ENCODE measurements around the gene ASB10. TPM values are rescaled to one million over a fixed set of nuclear protein-coding genes. Genes with fewer than 3 reads are reported as not detected.

The ASB10 gene
- total and polyA plus RNA-seq, 2 of the 13 experiments (the other 11 are each of a cell fraction or from before 2014, with no cell fraction given): not detected

DNA sequence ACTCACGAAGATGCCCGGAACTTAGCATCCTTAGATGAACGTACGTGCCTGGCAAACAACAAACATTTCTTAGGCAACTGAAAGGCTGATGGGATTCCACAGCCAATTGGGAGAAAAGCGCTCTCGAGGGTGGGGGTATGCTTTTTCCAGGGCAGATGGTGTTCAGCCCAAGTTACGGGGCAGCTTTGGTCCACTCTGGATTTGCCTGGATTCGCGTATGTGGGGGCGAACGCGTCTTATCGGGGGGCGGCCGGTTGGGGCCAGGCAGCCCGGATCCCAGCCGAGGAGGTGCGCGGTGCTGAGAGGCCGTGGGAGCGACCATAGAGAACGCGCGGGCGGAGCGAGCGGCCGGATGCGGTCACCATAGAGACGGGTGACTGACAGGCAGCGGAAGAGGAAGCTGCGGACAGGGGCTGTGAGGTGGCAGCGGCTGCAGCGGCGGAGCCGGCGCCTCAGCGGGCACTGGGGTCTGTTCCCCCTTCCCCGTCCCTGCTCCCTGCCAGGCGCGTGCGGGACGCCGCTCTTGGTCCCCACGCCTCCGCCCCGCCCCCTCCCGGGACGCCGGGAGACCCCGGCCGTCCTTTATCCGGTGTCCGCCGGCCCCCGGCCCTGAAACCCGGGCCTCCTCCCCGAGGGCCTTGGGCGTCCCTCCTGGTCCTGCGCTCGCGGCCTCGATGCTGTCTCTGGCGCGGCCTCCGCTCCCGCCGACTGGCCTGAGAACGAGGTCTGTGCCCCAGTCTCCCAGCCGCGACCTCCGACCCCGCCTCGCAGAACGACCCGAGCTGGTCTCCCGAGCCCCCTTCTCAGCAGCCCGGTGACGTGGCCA, 45.3 kb upstream of the ASB10 start, which contains the start of gene CHPF2 (continued):
- TF ChIP-seq ADNP (CRISPR knock-in tag; IDR thresholded peaks at IDR 0.05): no peak
- no peak for TF ChIP-seq ZNF644 (CRISPR knock-in tag; IDR thresholded peaks at IDR 0.05; ENCODE audit: low read depth)
- no peak for TF ChIP-seq FOXJ3 (CRISPR knock-in tag; IDR thresholded peaks at IDR 0.05; ENCODE audit: borderline replicate concordance)
- peak; percentile 56; the same call in 1 of the 2 replicates for TF ChIP-seq FOXK1 (CRISPR knock-in tag; IDR thresholded peaks at IDR 0.05; ENCODE audit: borderline replicate concordance, low read depth)
- TF ChIP-seq POLR2AphosphoS2 (IDR thresholded peaks at IDR 0.05; ENCODE audit: low read depth, low read length): no peak
- TF ChIP-seq ZNF329 (CRISPR knock-in tag; IDR thresholded peaks at IDR 0.05; ENCODE audit: low read depth): no peak
- TF ChIP-seq TBP (CRISPR knock-in tag; IDR thresholded peaks at IDR 0.05): no peak
- no peak for TF ChIP-seq ZSCAN30 (CRISPR knock-in tag; IDR thresholded peaks at IDR 0.05)
- peak; percentile 74 for TF ChIP-seq KDM2A (CRISPR knock-in tag; IDR thresholded peaks at IDR 0.05; ENCODE audit: borderline replicate concordance, low read depth)
- no peak for TF ChIP-seq RCOR2 (CRISPR knock-in tag; IDR thresholded peaks at IDR 0.05)
- peak; percentile 89 for TF ChIP-seq PHF20 (CRISPR knock-in tag; IDR thresholded peaks at IDR 0.05)
- TF ChIP-seq JUN (CRISPR knock-in tag; IDR thresholded peaks at IDR 0.05): no peak
- no peak for TF ChIP-seq ZNF496 (CRISPR knock-in tag; IDR thresholded peaks at IDR 0.05; ENCODE audit: insufficient replicate concordance)
- TF ChIP-seq ZKSCAN8 (CRISPR knock-in tag; IDR thresholded peaks at IDR 0.05; ENCODE audit: borderline replicate concordance): no peak
- TF ChIP-seq ZNF232 (CRISPR knock-in tag; IDR thresholded peaks at IDR 0.05; ENCODE audit: borderline replicate concordance): no peak; the same call in 1 of the 2 replicates
- TF ChIP-seq ZNF101 (CRISPR knock-in tag; IDR thresholded peaks at IDR 0.05; ENCODE audit: borderline replicate concordance, low read depth): no peak
- TF ChIP-seq, protein P1, sequence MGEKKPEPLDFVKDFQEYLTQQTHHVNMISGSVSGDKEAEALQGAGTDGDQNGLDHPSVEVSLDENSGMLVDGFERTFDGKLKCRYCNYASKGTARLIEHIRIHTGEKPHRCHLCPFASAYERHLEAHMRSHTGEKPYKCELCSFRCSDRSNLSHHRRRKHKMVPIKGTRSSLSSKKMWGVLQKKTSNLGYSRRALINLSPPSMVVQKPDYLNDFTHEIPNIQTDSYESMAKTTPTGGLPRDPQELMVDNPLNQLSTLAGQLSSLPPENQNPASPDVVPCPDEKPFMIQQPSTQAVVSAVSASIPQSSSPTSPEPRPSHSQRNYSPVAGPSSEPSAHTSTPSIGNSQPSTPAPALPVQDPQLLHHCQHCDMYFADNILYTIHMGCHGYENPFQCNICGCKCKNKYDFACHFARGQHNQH (CRISPR knock-in tag; IDR thresholded peaks at IDR 0.05): 0 out of 2 replicates have a peak, but pooled peaks have one; percentile 33
- TF ChIP-seq PHB2 (IDR thresholded peaks at IDR 0.05; ENCODE audit: partially characterized antibody): no peak
- TF ChIP-seq, protein P2, sequence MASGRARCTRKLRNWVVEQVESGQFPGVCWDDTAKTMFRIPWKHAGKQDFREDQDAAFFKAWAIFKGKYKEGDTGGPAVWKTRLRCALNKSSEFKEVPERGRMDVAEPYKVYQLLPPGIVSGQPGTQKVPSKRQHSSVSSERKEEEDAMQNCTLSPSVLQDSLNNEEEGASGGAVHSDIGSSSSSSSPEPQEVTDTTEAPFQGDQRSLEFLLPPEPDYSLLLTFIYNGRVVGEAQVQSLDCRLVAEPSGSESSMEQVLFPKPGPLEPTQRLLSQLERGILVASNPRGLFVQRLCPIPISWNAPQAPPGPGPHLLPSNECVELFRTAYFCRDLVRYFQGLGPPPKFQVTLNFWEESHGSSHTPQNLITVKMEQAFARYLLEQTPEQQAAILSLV (CRISPR knock-in tag; IDR thresholded peaks at IDR 0.05; ENCODE audit: borderline replicate concordance): no peak
- no peak for TF ChIP-seq NFIB (CRISPR knock-in tag; IDR thresholded peaks at IDR 0.05; ENCODE audit: borderline replicate concordance)
- TF ChIP-seq IKZF1 (IDR thresholded peaks at IDR 0.05): no peak
- TF ChIP-seq ZNF713 (CRISPR knock-in tag; IDR thresholded peaks at IDR 0.05): no peak
- no peak for TF ChIP-seq ZBTB38 (CRISPR knock-in tag; IDR thresholded peaks at IDR 0.05)
- TF ChIP-seq, protein P3, sequence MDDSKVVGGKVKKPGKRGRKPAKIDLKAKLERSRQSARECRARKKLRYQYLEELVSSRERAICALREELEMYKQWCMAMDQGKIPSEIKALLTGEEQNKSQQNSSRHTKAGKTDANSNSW (CRISPR knock-in tag; IDR thresholded peaks at IDR 0.05; ENCODE audit: borderline replicate concordance): no peak
- TF ChIP-seq ZNF792 (CRISPR knock-in tag; IDR thresholded peaks at IDR 0.05): peak; percentile 81; the same call in 1 of the 2 replicates
- no peak for TF ChIP-seq ZNF724P (CRISPR knock-in tag; IDR thresholded peaks at IDR 0.05; ENCODE audit: borderline replicate concordance)
- TF ChIP-seq, protein P4, sequence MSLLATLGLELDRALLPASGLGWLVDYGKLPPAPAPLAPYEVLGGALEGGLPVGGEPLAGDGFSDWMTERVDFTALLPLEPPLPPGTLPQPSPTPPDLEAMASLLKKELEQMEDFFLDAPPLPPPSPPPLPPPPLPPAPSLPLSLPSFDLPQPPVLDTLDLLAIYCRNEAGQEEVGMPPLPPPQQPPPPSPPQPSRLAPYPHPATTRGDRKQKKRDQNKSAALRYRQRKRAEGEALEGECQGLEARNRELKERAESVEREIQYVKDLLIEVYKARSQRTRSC (CRISPR knock-in tag; IDR thresholded peaks at IDR 0.05; ENCODE audit: low read depth): no peak
- no peak for TF ChIP-seq ZNF746 (CRISPR knock-in tag; IDR thresholded peaks at IDR 0.05)
- no peak for TF ChIP-seq ZKSCAN5 (CRISPR knock-in tag; IDR thresholded peaks at IDR 0.05)
